B cell (primary cell): ENCODE results near the gene GPRC5D. TPM values are rescaled to one million over a fixed set of nuclear protein-coding genes. Genes with fewer than 3 reads are reported as not detected.

ENCODE experiments used
- ATAC-seq: fragments of 200-7000 bp; cut with Tn5 transposase; one replicate; pipeline ENCODE4 v1.10.0; 2021; ENCODE audit warnings: low read depth, mild to moderate bottlenecking, moderate number of reproducible peaks, moderate library complexity
- CTCF ChIA-PET: fragments of 350-600 bp; sonication (Branson Sonifier 250); formaldehyde crosslinking; loops from one replicate; lab custom pipeline; 2021; ENCODE audit warnings: antibody characterized with exemption, inconsistent platforms; lab: Charles Lee
- POLR2A ChIA-PET: fragments of 350-600 bp; sonication (Branson Sonifier 250); formaldehyde crosslinking; loops from one replicate; lab custom pipeline; 2021; ENCODE audit warnings: antibody characterized with exemption; lab: Charles Lee
- DNase-seq: peaks from one replicate; pipeline ENCODE4 v3.0.0; 2013
- H2AFZ ChIP-seq: 2 replicates; pipeline ENCODE4 v1.6.1; 2012; ENCODE audit warnings: mild to moderate bottlenecking, low read depth, low read length; ENCODE audit not compliant: insufficient read depth, poor library complexity, severe bottlenecking
- H3K27ac ChIP-seq, 2 donors: 1 replicate in 1 of 2; 2 replicates in 1 of 2; pipeline ENCODE4 v1.5.1; 2012 to 2013; ENCODE audit warnings: low read length in 2 of 2, mild to moderate bottlenecking in 2 of 2, moderate library complexity in 1 of 2
- H3K27me3 ChIP-seq, 4 experiments: fragments of 200-600 bp in 1 of 4; sonication (generic) in 1 of 4; replicated peaks in 1 of 4; 1 replicate in 2 of 4; 2 replicates in 2 of 4; pipeline versions ENCODE4 v1.6.1 to v1.7.0; 2013 to 2016; ENCODE audit warnings: low read length in 3 of 4, mild to moderate bottlenecking in 2 of 4, mixed read lengths in 1 of 4, moderate library complexity in 1 of 4; ENCODE audit not compliant: insufficient read depth in 4 of 4, control insufficient read depth in 3 of 4; ENCODE audit errors: control extremely low read depth in 1 of 4
- H3K36me3 ChIP-seq, 2 experiments: replicated peaks in 1 of 2; 1 replicate in 1 of 2; 2 replicates in 1 of 2; pipeline versions ENCODE4 v1.6.1 to v1.7.1; 2013; ENCODE audit warnings: low read length in 1 of 2; ENCODE audit not compliant: insufficient read depth in 2 of 2, control insufficient read depth in 1 of 2; ENCODE audit errors: control extremely low read depth in 1 of 2, extremely low read depth in 1 of 2
- H3K4me1 ChIP-seq, 2 donors: fragments of 200-600 bp in 1 of 2; sonication (generic) in 1 of 2; 1 replicate in 1 of 2; 2 replicates in 1 of 2; pipeline versions ENCODE4 v1.5.1 to v1.6.1; 2013 to 2017; ENCODE audit warnings: low read length in 2 of 2; ENCODE audit not compliant: control insufficient read depth in 2 of 2, insufficient read depth in 2 of 2
- H3K4me2 ChIP-seq: replicated peaks from 2 replicates; pipeline ENCODE3; 2012; ENCODE audit warnings: mild to moderate bottlenecking, low read depth, low read length; ENCODE audit not compliant: poor library complexity, severe bottlenecking
- H3K4me3 ChIP-seq, 5 experiments: fragments of 200-600 bp in 1 of 5; sonication (generic) in 1 of 5; 1 replicate in 3 of 5; 2 replicates in 2 of 5; pipeline versions ENCODE4 v1.5.1 to v1.7.0; 2011 to 2016; ENCODE audit warnings: low read length in 4 of 5, mild to moderate bottlenecking in 4 of 5, low read depth in 2 of 5, control low read depth in 1 of 5, moderate library complexity in 1 of 5; ENCODE audit not compliant: insufficient read depth in 1 of 5; ENCODE audit errors: control extremely low read depth in 1 of 5, extremely low read depth in 1 of 5
- H3K79me2 ChIP-seq: fragments of 200-600 bp; sonication (generic); one replicate; pipeline ENCODE4 v1.6.0; 2016; ENCODE audit warnings: low read length; ENCODE audit not compliant: control insufficient read depth, insufficient read depth
- H3K9ac ChIP-seq: fragments of 200-600 bp; sonication (generic); 2 replicates; pipeline ENCODE4 v1.6.1; 2017; ENCODE audit warnings: mild to moderate bottlenecking, low read length, moderate library complexity
- H3K9me3 ChIP-seq, 3 donors: one replicate each; pipeline versions ENCODE4 v1.6.1 to v1.7.1; 2013; ENCODE audit warnings: low read length in 2 of 3; ENCODE audit not compliant: control insufficient read depth in 2 of 3, insufficient read depth in 1 of 3; ENCODE audit errors: control extremely low read depth in 1 of 3
- H4K20me1 ChIP-seq: 2 replicates; pipeline ENCODE4 v1.6.0; 2012; ENCODE audit warnings: mild to moderate bottlenecking, low read length; ENCODE audit not compliant: insufficient read depth, control insufficient read depth, poor library complexity, severe bottlenecking
- H3K27ac Mint-ChIP-seq: one replicate; pipeline ENCODE4 v1.8.0; 2021; ENCODE audit warnings: mixed read lengths
- H3K27me3 Mint-ChIP-seq: one replicate; pipeline ENCODE4 v1.8.0; 2021; ENCODE audit warnings: mixed read lengths
- H3K4me1 Mint-ChIP-seq: one replicate; pipeline ENCODE4 v1.8.0; 2021; ENCODE audit warnings: mixed read lengths
- H3K4me3 Mint-ChIP-seq: one replicate; pipeline ENCODE4 v1.8.0; 2021; ENCODE audit warnings: mixed read lengths
- H3K9me3 Mint-ChIP-seq: one replicate; pipeline ENCODE4 v1.8.0; 2022; ENCODE audit warnings: mixed read lengths; ENCODE audit not compliant: insufficient read depth
- EZH2 ChIP-seq: IDR thresholded peaks from 2 replicates; pipeline ENCODE4 v1.6.1; 2012; ENCODE audit warnings: borderline replicate concordance, low read depth, mild to moderate bottlenecking, moderate library complexity, low read length; ENCODE audit not compliant: insufficient read depth, poor library complexity, severe bottlenecking
- WGBS: methylation state at CpG from one replicate; pipeline ENCODE4 v1.1.5; 2013; ENCODE audit warnings: missing lambda C conversion rate; ENCODE audit not compliant: insufficient coverage; 5-methylcytosine and 5-hydroxymethylcytosine counted together
- intact Hi-C: fragments of 100-400 bp; cut with micrococcal nuclease; formaldehyde crosslinking; loops from one replicate; pipeline ENCODE4 v1.10.0; 2022
- polyA plus RNA-seq: library from polyadenylated mRNA; depleted of rRNA; stranded (reverse); fragments of >200 nt; gene quantifications from 2 replicates; pipeline ENCODE4 v1.2.3, GENCODE V29; 2012
- total RNA-seq, 2 donors: library from RNA; stranded (reverse); fragments of 120-200 nt in 1 of 2; gene quantifications; 1 replicate in 1 of 2; 2 replicates in 1 of 2; pipeline versions ENCODE4 v1.2.3 to v1.2.4, GENCODE V29; 2013 to 2022
- TF ChIP-seq, protein P1 (sequence below): fragments of 200-600 bp; IDR thresholded peaks from one replicate; pipeline ENCODE4 v1.8.0; 2022; ENCODE audit warnings: antibody characterized with exemption, mild to moderate bottlenecking

GPRC5D gene
- total and polyA plus RNA-seq, 2 donors (not counting 1 experiment from before 2014, with no cell fraction given) = 0.47 to 7.7 TPM

- ChIA-PET CTCF (interaction anchor here (0.7 to 1.7 kb wide), 2 partner anchors 520 to 1599 kb away, joined by 3 to 4 read pairs; no protein-coding TSS in a partner anchor), POLR2A (no interaction called here)
- Histone ChIP-seq H3K9me3 (peaks cover 0 to 2% (median 0%) of the 10 kb centered on the region in 3 donors), H3K4me2 (no peak overlapping the region), H3K9ac (no peak overlapping the region), H3K27ac (no peak overlapping the region), H3K4me1 (peaks cover 4% of the 10 kb centered on the region in 2 donors), H3K36me3 (no peaks in the 10 kb centered on the region), H4K20me1 (no peaks in the 10 kb centered on the region), H3K4me3 (no peak overlapping the region), H3K27me3 (peaks cover 0 to 17% (median 15%) of the 10 kb centered on the region in 4 experiments), H3K79me2 (no peaks in the 10 kb centered on the region), H2AFZ (no peak overlapping the region)
- no CpG with 5 or more reads among the region's 2 CpGs for WGBS
- H3K4me3 Mint-ChIP-seq = no peak overlapping the region
- ATAC-seq (no peak), DNase-seq (no peak)
- H3K9me3 Mint-ChIP-seq = no peaks in the 10 kb centered on the region
- peaks cover 3% of the 10 kb centered on the region for H3K4me1 Mint-ChIP-seq
- peaks cover 56% of the 10 kb centered on the region for H3K27me3 Mint-ChIP-seq
- intact Hi-C loops = no loop called here
- H3K27ac Mint-ChIP-seq = no peak overlapping the region
- TF ChIP-seq EZH2 = no peak
- TF ChIP-seq, protein P1, sequence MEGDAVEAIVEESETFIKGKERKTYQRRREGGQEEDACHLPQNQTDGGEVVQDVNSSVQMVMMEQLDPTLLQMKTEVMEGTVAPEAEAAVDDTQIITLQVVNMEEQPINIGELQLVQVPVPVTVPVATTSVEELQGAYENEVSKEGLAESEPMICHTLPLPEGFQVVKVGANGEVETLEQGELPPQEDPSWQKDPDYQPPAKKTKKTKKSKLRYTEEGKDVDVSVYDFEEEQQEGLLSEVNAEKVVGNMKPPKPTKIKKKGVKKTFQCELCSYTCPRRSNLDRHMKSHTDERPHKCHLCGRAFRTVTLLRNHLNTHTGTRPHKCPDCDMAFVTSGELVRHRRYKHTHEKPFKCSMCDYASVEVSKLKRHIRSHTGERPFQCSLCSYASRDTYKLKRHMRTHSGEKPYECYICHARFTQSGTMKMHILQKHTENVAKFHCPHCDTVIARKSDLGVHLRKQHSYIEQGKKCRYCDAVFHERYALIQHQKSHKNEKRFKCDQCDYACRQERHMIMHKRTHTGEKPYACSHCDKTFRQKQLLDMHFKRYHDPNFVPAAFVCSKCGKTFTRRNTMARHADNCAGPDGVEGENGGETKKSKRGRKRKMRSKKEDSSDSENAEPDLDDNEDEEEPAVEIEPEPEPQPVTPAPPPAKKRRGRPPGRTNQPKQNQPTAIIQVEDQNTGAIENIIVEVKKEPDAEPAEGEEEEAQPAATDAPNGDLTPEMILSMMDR = no peak
Observed at GRCh38 chr12:12896260-12896659, 55.7 kb downstream of the GPRC5D start.

GRCh38 chr12:12893438-12893837 lies 58.5 kb downstream of the GPRC5D start:
- Histone ChIP-seq H3K4me3 (no peak overlapping the region), H2AFZ (no peak overlapping the region), H3K36me3 (no peaks in the 10 kb centered on the region), H3K4me1 (peaks cover 15% of the 10 kb centered on the region in 2 donors), H3K9me3 (peaks cover 0 to 5% (median 0%) of the 10 kb centered on the region in 3 donors), H3K9ac (no peak overlapping the region), H3K27me3 (peaks cover 0 to 37% (median 29%) of the 10 kb centered on the region in 4 experiments), H3K27ac (no peak overlapping the region), H3K4me2 (no peak overlapping the region), H4K20me1 (no peaks in the 10 kb centered on the region), H3K79me2 (no peaks in the 10 kb centered on the region)
- 93% methylated on average over 5 of the region's 5 CpGs for WGBS
- ChIA-PET CTCF (no interaction called here), POLR2A (no interaction called here)
- no peak for DNase-seq
- H3K27ac Mint-ChIP-seq = no peak overlapping the region
- H3K27me3 Mint-ChIP-seq = peaks cover 68% of the 10 kb centered on the region
- no peak for ATAC-seq
- intact Hi-C loops = loop anchor here (5.0 kb wide), 1 partner anchor 106 kb away; the partner anchor contains the start of gene APOLD1
- no peak overlapping the region for H3K4me3 Mint-ChIP-seq
- H3K9me3 Mint-ChIP-seq = no peaks in the 10 kb centered on the region
- H3K4me1 Mint-ChIP-seq = peaks cover 13% of the 10 kb centered on the region
- TF ChIP-seq, protein P1 = no peak
- TF ChIP-seq EZH2 = no peak
